ENCODE data around the gene SCN3A.

DNA sequence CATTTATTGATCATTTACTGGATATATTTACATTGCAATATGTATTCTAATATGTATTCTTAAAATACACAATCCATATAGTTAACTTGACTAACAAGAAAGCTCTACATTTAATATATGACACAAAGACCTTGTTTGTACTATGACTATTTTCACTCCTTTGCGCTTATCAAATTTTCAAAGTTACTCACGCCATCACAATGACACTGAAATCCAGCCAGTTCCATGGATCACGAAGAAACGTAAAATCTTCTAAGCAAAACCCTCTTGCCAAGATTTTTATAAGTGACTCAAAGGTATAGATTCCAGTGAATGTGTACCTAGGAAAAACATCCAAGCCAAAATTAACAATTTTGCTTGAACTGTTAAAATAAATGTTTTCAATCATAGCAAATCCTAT lies 39.6 kb downstream of the SCN3A start:
- TF ChIP-seq TCF12 (IDR thresholded peaks at IDR 0.05; ENCODE audit: low read depth) (no peak), TAF1 (IDR thresholded peaks at IDR 0.05; ENCODE audit: low read depth) (no peak), REST (IDR thresholded peaks at IDR 0.05; ENCODE audit: low read depth) (no peak), CEBPB (IDR thresholded peaks at IDR 0.05) (no peak), MAX (IDR thresholded peaks at IDR 0.05) (no peak), YY1 (IDR thresholded peaks at IDR 0.05; ENCODE audit: low read depth) (no peak), USF1 (IDR thresholded peaks at IDR 0.05) (no peak), EP300 (IDR thresholded peaks at IDR 0.05; ENCODE audit: borderline replicate concordance) (no peak), ZBTB7A (IDR thresholded peaks at IDR 0.05; ENCODE audit: low read depth) (no peak), TEAD4 (IDR thresholded peaks at IDR 0.05) (no peak), NFIC (IDR thresholded peaks at IDR 0.05) (no peak), EGR1 (IDR thresholded peaks at IDR 0.05) (no peak), CREB1 (IDR thresholded peaks at IDR 0.05; ENCODE audit: low read depth) (no peak)

Data from Ishikawa (cell line).